ENCODE measurements around the gene ADORA2B.
"Not testable (repeated sequence)": the region's sequence is repeated elsewhere in the genome, so short reads cannot be mapped to it uniquely, and the experiment has no call there.

The ADORA2B gene

DNA sequence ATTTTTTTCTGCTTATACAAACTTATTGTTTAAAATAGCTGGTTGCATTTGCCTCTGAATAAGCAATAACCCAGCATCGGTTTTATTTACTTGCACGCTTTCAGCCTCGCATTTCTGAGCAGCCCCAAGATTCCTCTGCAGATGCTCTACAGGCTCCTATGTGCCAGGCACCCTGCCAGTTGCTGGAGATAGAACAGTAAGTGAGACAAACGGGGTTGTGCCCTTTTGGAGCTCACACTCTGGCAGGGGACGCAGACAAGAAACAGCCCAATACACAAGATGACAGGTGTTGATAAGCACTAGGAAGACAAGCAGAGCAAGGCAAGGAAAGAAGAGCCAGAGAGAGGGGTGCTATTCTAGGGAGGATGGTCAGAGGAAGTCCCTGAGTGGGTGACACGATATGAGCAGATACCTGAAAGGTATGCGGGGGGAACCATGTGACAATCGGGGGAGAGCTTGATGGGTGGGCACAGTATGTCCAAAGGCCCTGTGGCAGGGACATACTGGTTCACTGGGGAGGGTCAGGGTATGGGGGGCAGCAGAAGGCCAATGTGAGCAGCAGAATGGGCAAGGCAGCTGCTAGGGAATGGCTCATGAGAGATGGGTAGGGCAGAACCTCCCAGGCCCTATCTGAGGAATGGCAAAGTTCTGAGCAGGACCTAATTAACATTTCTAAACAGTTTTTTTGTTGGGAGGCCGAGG lies 18.7 kb upstream of the ADORA2B start:
- DNase-seq: no peak

DNA sequence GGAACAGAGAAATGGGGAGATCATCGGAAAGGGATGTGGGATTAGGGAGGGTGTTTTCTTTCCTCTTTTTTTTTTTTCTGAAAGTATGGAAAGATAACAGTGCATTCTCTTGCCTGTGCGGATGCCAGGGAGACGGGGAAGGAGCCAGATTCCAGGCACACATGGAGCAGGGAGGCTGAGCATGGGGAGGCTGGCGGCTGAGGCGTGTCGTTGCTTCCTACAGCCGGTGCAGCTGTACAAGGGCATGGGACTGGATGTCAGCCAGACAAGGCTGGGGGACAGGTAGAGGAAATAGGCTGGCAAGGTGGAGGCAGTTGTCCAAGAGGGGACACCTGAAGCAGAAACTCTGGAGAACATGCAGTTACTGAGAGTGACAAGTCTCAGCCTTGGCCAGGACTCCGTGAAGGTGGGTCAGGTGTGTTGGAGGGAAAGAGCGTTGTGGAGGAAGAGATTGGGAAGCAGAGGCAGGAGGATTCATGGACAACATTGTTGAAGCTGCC lies 16.6 kb upstream of the ADORA2B start:
- no peak for DNase-seq

DNA sequence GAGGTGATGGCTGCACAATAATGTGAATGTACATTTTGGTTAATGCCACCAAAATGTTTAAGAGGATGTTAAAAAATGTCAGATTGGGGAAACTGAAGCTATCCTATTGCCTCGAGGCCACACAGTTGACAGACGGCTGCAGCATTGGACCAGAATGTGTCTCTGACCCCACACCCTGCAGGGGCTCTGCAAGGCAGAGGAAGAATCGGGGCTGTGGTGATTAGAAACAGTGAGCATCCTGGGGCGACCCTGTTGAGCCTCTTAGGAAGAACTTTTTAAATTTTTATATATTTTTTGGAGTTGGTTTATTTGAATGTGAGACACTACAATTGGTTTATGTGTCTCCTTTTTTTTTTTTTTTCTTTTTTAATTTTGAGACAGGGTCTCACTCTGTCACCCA lies 15.0 kb upstream of the ADORA2B start:
- no peak for DNase-seq

DNA sequence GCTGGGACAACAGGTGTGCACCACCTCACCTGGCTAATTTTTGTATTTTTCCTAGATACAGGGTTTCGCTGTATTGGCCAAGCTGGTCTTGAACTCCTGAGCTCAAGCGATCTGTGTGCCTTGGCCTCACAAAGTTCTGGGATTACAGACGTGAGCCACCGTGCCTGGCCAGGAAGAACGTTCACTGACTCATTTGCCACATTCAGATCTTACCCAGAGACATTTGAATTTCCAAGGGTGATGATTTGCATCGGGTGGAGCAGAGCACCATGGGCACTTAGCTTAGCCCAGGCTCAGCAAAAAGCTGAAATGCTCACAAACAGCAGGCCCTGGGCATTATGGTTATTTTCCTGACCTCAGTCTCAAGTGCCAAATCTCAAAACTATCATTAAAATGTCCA lies 14.5 kb upstream of the ADORA2B start:
- DNase-seq: no peak

DNA sequence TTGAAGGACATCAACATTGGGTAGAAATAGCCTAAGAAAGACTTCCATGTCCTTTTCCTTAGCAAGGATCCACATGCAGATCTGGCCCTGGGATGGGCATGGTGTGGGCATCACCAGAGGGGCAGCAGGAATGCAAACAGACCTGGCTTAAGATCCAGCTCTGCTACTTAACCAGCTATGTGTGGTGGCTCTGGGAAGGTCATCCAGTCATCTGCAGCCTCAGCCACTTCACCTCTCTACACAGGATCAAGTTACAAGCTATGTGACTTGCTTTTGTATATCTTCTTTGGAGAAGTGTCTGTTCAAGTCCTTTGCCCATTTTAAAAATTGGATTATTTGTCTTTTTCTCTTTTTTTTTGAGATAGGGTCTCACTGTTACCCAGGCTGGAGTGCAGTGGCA lies 13.5 kb upstream of the ADORA2B start:
- no peak for DNase-seq

DNA sequence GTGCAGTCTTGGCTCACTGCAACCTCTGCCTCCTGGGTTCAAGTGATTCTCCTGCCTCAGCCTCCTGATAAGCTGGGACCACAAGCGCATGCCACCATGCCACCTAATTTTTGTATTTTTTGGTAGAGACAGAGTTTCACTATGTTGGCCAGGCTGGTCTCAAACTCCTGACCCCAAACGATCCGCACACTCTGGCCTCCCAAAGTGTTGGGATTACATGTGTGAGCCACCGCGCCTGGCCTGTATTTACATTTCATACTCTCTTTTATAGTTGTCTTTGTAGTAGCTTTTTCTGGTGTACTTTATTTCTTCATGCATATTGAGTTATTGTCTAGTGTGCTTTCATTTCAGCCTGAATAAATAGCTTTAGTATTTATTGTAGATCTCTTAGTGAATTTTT lies 10.1 kb upstream of the ADORA2B start:
- DNase-seq: no peak

DNA sequence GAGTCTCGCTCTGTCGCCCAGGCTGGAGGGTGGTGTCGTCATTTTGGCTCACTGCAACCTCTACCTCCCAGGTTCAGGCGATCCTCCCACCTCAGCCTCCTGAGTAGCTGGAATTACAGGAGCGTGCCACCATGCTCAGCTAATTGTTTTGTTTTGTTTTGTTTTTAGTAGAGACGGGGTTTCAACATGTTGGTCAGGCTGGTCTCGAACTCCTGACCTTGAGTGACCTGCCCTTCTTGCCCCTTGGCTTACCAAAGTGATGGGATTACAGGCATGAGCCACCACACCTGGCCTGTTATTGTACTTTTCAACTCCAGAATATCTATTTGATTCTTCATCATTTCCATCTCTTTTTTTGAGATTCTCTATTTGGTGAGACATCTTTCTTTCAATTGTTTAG lies 9.0 kb upstream of the ADORA2B start:
- DNase-seq: no peak

DNA sequence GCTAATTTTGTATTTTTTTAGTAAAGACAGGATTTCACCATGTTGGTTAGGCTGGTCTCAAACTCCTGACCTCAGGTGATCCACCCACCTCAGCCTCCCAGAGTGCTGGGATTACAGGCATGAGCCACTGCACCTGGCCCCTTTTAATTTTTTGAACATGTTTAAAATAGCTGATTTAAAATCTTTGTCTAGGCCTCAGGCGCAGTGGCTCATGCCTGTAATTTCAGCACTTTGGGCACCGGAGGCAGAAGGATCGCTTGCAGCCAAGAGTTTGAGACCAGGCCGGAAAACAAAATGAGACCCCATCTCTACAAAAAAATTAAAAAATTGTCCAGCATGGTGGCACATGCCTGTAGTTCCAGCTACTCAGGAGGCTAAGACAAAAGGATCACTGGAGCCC lies 8.4 kb upstream of the ADORA2B start:
- not testable (repeated sequence) for DNase-seq

DNA sequence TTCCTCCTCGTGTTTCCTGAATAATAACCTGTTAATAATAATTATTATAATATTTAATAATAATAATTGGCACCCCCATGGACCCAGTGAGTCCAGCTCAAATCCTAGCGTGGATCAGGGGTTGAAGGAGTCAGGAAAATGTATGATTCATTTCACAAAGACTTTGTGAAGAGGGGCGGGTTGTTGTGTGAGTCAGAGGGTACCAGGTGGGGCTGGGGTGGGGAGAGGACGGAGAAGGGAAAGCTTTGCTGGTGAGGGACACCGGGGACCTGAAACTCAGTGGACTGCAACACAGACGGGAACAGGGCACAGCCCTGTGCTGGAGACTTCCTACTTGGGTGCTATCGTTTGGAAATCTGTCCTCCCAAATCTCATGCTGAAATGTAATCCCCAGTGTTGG lies 3.1 kb upstream of the ADORA2B start:
- DNase-seq: no peak

DNA sequence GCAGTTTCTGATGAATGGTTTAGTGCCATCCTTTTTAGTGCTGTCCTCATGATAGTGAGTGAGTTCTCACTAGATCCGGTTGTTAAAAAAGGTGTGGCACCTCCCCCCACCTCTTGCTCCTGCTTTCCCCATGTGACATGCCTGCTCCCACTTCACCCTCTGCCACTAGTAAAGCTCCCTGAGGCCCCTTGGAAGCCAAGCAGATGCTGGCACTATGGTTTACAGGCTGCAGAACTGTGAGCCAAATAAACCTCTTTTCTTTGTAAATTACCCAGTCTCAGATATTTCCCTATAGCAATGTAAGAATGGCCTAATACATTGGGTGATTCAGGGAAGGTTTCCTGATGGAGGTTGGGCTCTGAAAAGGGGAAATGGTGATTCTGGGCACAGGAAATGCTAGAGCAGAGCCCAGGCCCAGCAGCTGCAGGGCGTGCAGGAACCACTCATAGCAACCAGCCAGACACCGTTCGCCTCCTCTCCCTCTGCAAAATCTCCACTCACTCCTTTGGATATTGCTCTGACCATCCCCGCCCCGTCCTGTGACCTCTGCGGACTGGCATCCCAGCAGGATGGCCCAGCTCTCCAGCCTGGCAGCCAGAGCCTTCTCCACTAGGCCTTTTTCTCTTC lies 2.6 kb upstream of the ADORA2B start:
- no peak for DNase-seq

DNA sequence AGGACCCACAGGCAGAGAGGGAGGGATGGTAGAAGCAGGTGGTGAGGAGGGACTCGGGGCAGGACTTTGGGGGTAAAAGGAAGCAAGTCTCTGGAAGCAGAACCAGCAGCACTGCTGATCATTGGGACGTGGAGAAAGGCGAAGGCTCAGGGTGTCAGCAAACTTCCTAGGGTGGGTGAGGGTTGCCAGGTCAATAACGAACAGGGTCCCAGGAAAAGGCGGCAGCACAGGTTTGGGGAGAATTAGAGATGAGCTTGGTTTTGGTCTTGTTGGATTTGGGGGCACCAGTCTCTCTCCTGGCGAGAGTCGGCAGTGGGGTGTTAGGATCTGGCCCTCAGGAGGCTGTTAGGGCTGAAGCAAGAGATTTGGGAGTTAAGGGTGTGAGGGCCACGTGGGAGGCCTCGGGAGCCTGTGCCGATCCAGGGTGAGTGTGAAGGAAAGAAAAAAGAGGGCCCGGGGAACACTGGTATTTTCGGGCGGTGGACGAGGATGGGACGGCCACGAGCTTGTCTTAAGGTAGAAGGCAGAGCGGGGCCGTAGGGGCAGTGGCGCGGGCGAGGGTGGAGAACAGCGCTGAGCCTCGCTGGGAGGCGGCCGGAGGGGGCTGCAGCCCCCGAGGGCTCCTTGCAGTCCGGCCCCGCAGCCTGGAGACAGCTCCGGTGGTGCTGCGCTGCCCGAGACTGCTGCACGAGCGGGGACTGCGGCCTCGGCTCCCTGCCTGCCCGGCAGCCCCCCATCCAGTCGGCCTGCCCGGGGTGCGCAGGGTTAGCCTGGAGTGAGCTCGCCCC lies 765 bp upstream of the ADORA2B start:
- DNase-seq: no peak

DNA sequence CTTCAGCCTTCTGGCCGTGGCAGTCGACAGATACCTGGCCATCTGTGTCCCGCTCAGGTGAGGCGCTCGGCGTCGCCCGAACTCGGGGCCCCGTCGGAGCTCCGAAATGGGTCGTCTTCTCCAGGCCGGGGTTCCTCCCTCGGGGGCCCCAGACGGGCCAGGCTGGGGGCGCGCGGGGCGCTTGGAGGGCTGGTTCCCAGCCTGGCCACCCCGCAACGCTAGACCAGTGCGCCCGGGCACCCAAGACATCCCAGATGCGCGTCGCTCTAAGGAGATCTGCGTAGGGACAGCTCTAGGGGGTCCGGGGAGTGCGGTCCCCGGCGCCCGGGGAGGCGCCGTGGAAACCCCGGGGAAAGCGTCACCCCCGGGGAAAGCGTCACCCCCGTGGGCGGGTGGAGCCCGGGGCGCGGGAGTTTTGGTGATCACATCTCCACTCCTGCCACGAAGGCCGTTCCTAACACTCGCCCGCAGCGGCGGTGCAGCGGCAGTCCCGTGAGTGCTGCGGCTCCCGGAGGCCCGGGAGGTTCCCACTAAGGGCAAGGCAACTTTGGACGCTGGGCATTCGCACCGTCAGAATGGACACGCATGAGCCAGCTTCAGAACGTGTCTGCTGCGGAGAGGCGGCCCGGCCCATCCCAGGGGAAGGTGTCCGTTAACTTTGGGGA lies 729 bp downstream of the ADORA2B start:
- DNase-seq: peak; percentile 10

DNA sequence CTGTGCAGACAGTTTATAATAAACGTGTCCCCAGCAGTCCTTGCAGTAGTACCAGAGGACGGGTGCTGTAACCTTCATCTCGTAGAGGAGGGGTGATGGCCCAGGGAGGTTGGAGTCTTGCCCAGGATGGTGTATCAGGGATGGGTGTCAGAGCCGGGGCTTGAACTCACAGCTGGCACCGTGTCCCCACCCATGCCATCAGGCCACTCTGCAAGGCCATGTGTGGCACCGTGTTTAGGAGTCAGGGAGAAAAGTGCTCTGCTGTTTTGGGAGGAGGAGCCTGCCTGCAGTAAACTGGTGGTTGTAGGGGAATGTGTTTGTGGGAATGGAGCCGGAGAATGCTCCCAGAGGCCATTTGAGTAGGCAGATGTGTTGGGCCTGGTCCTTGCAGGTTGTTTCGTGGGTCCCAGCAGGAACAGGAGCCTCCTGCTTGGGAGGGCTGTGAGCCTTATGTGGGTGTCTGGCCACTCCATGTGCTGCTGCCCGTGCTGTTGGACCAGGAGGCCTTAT lies 1.7 kb downstream of the ADORA2B start:
- no peak for DNase-seq

DNA sequence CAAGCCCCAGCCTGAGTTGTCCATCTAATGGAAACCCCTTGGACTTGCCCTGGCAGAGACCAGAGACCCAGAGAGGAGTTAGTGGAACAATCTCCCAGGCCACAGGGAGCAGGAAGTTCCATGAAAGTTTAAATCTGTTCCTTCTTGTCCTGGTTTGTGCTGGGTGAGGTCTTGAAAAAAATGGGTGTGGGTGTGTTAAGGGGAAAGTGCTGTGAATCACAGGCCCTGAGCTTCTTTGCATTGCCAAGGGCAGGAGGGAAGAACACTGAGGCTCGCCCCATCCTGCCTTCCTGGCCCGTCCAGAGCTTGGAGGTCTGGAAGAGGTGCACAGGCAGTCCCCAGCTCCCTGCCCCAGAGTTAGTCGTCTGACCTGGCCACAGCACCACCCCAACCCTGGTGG lies 2.3 kb downstream of the ADORA2B start:
- DNase-seq: no peak

DNA sequence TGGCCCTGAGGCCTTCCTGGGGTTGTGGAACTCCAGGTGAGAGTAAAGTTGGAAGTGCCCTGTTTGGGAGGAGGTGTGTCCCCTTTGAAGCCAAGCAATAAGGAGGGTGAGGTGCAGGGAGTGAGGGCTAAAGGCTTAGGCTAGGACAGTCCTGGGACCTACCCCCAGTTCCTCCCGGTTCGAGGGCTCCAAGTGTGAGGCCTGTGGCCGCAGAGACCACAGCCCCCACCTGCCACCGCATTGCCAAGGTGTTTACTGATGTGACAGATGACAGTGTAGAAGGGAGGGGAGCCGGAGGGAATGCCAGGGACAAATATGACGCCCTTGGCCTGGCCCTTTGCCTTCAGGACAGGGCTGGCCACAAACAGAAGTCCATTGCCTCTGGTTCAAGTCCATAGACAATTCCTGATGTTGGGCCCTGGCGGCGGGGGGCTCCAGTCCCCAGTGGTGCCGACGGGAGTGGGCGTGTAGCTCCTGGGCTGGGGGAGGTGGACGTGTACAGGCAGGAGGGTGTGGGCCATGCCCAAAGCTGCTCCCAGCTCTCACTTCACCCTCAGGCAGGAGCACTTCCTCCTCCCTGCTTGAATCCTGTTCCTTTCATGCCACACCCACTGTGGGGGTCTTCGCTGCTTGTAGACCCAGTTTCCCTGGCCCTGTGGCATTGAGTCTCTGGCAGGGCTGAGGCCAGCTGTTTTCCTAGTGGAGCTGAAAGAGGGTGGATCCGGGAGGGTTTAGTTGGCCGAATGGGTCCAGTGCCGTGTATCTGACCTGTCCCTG lies 3.2 kb downstream of the ADORA2B start:
- DNase-seq: no peak

DNA sequence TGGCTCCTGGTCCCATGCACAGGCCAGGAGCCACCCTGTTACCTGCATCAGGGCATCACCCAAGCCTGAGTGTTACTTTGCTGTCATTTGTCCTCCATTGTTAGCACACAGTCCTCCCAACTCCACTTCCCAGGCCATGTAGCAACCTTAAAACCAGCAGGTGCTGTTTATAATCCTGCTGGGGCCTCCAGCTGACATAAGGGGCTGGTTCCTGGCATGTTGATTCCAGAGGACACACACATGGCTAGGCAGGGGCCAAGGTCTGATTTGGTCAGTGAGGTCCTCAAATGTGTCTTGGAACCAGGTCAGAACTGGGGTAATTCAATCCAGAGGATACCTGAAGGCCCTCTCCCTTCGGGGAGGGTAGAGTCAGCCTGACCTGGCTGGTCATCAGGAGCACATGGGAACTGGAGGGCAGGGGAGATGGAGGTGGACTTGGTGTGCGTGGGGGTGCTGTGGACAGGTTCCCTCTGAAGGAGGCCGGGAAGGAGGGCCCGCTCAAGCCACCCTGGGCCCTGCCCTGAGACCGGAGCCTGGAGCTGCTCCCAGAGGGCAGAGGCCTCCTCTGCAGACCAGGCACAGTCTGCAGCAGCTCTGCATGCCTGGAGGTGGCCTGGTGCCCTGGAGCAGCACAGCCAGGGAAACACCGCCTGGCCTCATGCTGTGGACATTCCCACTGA lies 6.6 kb downstream of the ADORA2B start:
- DNase-seq: no peak

DNA sequence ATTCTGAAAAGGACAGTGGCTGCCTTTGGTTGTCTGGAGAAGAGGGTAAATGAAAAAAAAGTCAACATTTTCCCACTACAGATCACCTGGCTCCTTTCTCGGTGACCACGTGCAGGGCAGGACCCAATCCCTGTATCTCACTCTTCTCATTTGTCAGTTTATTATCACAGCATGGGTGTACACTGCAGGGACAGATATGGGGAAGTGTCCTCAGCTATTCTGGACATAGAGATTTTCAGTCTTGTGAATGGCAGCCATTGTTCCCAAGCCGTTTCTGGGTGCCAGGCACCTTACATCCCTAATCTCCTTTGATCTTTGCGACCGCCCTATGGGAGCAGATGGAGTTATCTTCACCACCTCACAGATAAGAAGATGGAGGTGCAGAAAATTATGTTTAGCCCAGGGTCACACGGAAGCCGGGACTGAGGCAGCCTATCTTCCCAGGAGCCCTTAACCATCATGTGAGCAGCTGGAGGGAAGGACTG lies 7.2 kb downstream of the ADORA2B start:
- DNase-seq: no peak

DNA sequence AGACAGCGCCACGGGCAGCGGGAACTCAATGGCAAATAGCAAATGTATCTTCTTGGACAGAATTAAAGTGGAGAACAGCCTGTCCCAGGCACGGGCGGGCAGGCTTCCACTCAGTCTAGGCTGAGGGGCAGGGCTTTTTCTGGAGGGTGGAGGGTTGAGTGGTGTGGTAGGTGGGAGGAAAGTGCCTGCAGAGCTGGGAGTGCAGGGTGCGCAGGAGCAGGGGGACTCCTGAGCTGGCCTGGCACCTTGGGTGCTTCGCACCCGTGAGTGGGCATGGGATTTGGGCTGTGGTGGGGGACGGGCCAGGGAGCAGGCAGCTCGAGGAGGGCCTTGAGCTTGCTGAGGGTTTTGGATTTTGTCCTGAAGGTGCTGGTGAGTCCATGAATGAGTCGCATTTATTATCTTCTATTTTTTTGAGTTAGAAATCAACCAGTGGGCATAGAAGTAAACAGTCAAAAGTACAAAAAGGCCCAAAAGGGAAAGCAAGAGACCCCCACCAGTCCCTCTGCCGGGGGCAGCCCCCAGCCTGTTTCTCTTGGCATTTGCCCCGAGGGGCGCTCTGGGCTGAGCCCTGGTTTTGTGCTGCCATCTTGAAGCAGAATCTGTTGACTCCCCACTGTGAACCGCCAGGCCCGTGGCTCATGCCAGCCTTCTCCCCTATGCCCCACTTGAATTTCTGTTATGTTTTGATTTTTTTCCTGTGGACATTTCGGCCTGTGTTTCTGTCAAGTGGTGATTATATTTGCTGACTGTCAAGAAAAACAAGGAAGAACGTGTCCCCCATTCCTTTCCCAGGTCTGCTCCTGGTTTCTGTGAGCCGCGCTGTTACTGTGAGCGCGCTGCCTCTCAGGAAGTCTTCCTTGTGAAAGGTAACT lies 8.2 kb downstream of the ADORA2B start:
- DNase-seq: no peak

DNA sequence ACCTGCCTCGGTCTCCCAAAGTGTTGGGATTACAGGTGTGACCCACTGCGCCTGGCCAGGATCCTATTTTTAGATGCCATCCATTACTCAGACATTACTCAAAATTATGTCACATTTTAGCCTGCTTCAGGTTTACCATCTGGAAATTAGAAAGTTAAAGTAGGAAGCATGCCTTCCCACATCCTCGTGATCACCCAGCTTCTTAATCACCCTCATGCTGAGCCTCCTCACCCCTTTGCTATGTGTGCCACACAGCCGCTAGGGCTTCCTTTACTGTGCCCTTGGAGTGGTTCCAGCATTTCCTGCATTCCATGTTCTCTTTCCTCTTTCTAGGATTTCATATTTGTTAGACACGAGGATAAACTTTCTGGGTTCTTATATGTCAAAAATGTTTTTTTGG lies 9.3 kb downstream of the ADORA2B start:
- DNase-seq: no peak

DNA sequence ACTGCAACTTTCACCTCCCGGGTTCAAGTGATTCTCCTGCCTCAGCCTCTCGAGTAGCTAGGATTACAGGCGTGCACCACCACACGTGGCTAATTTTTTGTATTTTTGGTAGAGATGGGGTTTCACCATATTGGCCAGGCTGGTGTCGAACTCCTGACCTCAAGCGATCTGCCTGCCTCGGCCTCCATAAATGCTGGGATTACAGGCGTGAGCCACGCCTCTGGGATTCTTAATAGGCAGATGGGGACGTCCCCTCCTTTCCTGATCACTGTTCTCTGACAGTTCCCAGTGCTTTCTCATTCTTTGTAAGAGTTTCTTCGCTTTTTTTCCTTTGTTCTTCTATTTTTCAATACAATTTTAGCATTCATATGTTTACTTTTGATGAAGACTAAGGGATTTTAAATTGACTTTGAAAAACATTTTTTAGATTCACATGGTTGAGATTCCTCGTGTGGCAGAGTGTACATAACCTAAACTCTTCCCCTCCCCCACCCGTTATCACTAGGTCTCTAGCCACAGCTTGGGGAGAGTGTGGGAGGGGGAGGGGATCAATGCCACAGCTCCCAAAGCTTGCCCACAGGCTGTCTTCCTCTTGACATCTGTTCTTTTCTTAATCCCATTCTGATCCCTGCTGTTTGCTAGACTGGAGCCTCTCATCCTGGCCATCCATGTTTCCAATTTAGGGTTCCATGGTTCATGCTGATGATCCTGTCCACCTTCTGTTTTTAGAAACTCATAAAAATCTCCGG lies 11.0 kb downstream of the ADORA2B start:
- DNase-seq: no peak
